ENCODE results near the gene EEF2K.
"Not testable (repeated sequence)": the region's sequence is repeated elsewhere in the genome, so short reads cannot be mapped to it uniquely, and the experiment has no call there.

The EEF2K gene

DNA sequence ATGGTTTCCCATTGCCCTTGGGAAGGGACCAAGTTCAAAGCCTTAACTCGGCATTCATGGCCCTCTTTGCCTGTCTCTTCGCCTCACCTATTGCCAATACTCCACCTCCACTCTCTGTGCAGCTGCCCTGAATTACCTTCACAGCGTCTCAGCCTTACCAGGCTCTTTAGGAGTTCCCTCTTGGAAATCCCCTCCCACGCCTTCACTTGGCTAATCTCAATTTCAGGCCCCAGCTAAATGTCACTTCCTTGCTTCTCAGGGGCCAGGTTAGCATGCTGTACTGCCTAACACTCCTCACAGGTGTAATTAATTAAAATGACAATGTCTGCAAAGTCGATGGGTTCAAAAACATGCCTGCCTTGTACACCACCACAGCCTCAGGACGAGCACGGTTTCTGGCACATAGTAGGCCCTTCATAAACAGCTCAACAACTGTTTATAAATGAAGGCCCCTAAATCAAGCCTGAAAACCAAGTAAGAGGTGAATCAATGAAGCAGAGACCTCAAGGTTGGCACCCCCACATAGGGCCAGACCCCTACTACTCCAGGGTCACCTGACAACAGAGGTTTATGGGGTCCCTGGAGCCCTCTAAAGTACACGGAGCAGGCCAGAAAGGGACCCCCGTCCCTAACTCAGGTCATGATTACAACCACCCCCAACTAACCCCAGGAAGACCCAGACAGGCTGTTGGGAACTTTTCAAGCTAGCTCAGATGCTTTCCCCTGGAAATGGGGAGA lies 11.2 kb upstream of the EEF2K start:
- no peak for DNase-seq (ENCODE audit: low read depth, low spot score)
- no peak overlapping the region for H3K4me3 ChIP-seq (ENCODE audit: low read depth, low read length)
- TF ChIP-seq, protein P1, sequence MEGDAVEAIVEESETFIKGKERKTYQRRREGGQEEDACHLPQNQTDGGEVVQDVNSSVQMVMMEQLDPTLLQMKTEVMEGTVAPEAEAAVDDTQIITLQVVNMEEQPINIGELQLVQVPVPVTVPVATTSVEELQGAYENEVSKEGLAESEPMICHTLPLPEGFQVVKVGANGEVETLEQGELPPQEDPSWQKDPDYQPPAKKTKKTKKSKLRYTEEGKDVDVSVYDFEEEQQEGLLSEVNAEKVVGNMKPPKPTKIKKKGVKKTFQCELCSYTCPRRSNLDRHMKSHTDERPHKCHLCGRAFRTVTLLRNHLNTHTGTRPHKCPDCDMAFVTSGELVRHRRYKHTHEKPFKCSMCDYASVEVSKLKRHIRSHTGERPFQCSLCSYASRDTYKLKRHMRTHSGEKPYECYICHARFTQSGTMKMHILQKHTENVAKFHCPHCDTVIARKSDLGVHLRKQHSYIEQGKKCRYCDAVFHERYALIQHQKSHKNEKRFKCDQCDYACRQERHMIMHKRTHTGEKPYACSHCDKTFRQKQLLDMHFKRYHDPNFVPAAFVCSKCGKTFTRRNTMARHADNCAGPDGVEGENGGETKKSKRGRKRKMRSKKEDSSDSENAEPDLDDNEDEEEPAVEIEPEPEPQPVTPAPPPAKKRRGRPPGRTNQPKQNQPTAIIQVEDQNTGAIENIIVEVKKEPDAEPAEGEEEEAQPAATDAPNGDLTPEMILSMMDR (IDR thresholded peaks at IDR 0.05; ENCODE audit: low read depth, low read length), result no peak
- in situ Hi-C loops (cut with HindIII; ENCODE audit: low sequenced_read_pairs), result no loop called here

GRCh38 chr16:22195445-22195694 lies 10.7 kb upstream of the EEF2K start:
- DNase-seq (ENCODE audit: low read depth, low spot score), result no peak
- H3K4me3 ChIP-seq (ENCODE audit: low read depth, low read length), result no peak overlapping the region
- TF ChIP-seq, protein P1 (IDR thresholded peaks at IDR 0.05; ENCODE audit: low read depth, low read length), result no peak
- in situ Hi-C loops (cut with HindIII; ENCODE audit: low sequenced_read_pairs), result no loop called here

GRCh38 chr16:22195695-22196558 lies 10.2 kb upstream of the EEF2K start:
- H3K4me3 ChIP-seq (ENCODE audit: low read depth, low read length), result peak overlapping the region; percentile 60
- in situ Hi-C loops (cut with HindIII; ENCODE audit: low sequenced_read_pairs), result no loop called here
- DNase-seq (ENCODE audit: low read depth, low spot score), result peak; percentile 91
- TF ChIP-seq, protein P1 (IDR thresholded peaks at IDR 0.05; ENCODE audit: low read depth, low read length), result peak; percentile 90

GRCh38 chr16:22196559-22197168 lies 9.4 kb upstream of the EEF2K start:
- H3K4me3 ChIP-seq (ENCODE audit: low read depth, low read length); in situ Hi-C loops (cut with HindIII; ENCODE audit: low sequenced_read_pairs); DNase-seq (ENCODE audit: low read depth, low spot score): not testable (repeated sequence)

- DNase-seq (ENCODE audit: low read depth, low spot score), result no peak
These were observed 7.4 kb upstream of the EEF2K start for GRCh38 chr16:22198547-22199293.

GRCh38 chr16:22202261-22202637 lies 3.8 kb upstream of the EEF2K start:
- no peak overlapping the region for H3K4me3 ChIP-seq (ENCODE audit: low read depth, low read length)
- TF ChIP-seq, protein P1 (IDR thresholded peaks at IDR 0.05; ENCODE audit: low read depth, low read length), result no peak
- in situ Hi-C loops (cut with HindIII; ENCODE audit: low sequenced_read_pairs), result no loop called here
- no peak for DNase-seq (ENCODE audit: low read depth, low spot score)

More at GRCh38 chr16:22198547-22199293, 7.4 kb upstream of the EEF2K start:
- TF ChIP-seq, protein P1 (IDR thresholded peaks at IDR 0.05; ENCODE audit: low read depth, low read length), result peak; percentile 6
- in situ Hi-C loops (cut with HindIII; ENCODE audit: low sequenced_read_pairs), result no loop called here
- H3K4me3 ChIP-seq (ENCODE audit: low read depth, low read length), result no peak overlapping the region
